ENCODE measurements around the gene ANXA11.

Gene ANXA11

GRCh38 chr10:80176526-80176925 is 28.8 kb downstream of the ANXA11 start:
- Histone ChIP-seq H3K9ac (ENCODE audit: low read depth in 1 of 2, low read length in 2 of 2) (no peak overlapping the region), H3K27me3 (ENCODE audit: control insufficient read depth in 2 of 2, insufficient read depth in 2 of 2, low read length in 2 of 2) (no peaks in the 10 kb centered on the region), H3K36me3 (ENCODE audit: control insufficient read depth in 2 of 2, insufficient read depth in 2 of 2, low read length in 2 of 2) (peaks cover 11 to 21% of the 10 kb centered on the region in 2 donors), H3K27ac (ENCODE audit: low read depth in 2 of 2, low read length in 2 of 2) (no peak overlapping the region), H3K4me3 (ENCODE audit: low read length in 2 of 2) (no peak overlapping the region), H3K9me3 (ENCODE audit: control insufficient read depth in 2 of 2, low read length in 2 of 2) (no peaks in the 10 kb centered on the region), H3K4me1 (ENCODE audit: control insufficient read depth in 2 of 2, insufficient read depth in 2 of 2, low read length in 2 of 2) (peaks cover 13 to 27% of the 10 kb centered on the region in 2 donors)

GRCh38 chr10:80174641-80175395 is 30.5 kb downstream of the ANXA11 start:
- Histone ChIP-seq H3K4me3 (ENCODE audit: low read length in 2 of 2) (no peak overlapping the region), H3K27me3 (ENCODE audit: control insufficient read depth in 2 of 2, insufficient read depth in 2 of 2, low read length in 2 of 2) (no peaks in the 10 kb centered on the region), H3K9ac (ENCODE audit: low read depth in 1 of 2, low read length in 2 of 2) (no peak overlapping the region), H3K27ac (ENCODE audit: low read depth in 2 of 2, low read length in 2 of 2) (no peak overlapping the region), H3K4me1 (ENCODE audit: control insufficient read depth in 2 of 2, insufficient read depth in 2 of 2, low read length in 2 of 2) (peaks cover 26 to 43% of the 10 kb centered on the region in 2 donors), H3K36me3 (ENCODE audit: control insufficient read depth in 2 of 2, insufficient read depth in 2 of 2, low read length in 2 of 2) (peaks cover 19 to 29% of the 10 kb centered on the region in 2 donors), H3K9me3 (ENCODE audit: control insufficient read depth in 2 of 2, low read length in 2 of 2) (no peaks in the 10 kb centered on the region)

- H3K4me1 ChIP-seq (ENCODE audit: control insufficient read depth in 2 of 2, insufficient read depth in 2 of 2, low read length in 2 of 2): peaks cover 26 to 49% of the 10 kb centered on the region in 2 donors
- peak overlapping the region in 1 of 2 donors; percentile 91 for H3K27ac ChIP-seq (ENCODE audit: low read depth in 2 of 2, low read length in 2 of 2)
- no peaks in the 10 kb centered on the region for H3K27me3 ChIP-seq (ENCODE audit: control insufficient read depth in 2 of 2, insufficient read depth in 2 of 2, low read length in 2 of 2)
- H3K4me3 ChIP-seq (ENCODE audit: low read length in 2 of 2): no peak overlapping the region
- H3K36me3 ChIP-seq (ENCODE audit: control insufficient read depth in 2 of 2, insufficient read depth in 2 of 2, low read length in 2 of 2): peaks cover 19 to 29% of the 10 kb centered on the region in 2 donors
- peak overlapping the region in 1 of 2 donors; percentile 72 for H3K9ac ChIP-seq (ENCODE audit: low read depth in 1 of 2, low read length in 2 of 2)
- no peaks in the 10 kb centered on the region for H3K9me3 ChIP-seq (ENCODE audit: control insufficient read depth in 2 of 2, low read length in 2 of 2)
Observed at GRCh38 chr10:80173466-80173865, 31.9 kb downstream of the ANXA11 start.

- H3K27me3 ChIP-seq (ENCODE audit: control insufficient read depth in 2 of 2, insufficient read depth in 2 of 2, low read length in 2 of 2): no peaks in the 10 kb centered on the region
- peak overlapping the region in 1 of 2 donors; percentile 72 for H3K9ac ChIP-seq (ENCODE audit: low read depth in 1 of 2, low read length in 2 of 2)
- no peak overlapping the region for H3K4me3 ChIP-seq (ENCODE audit: low read length in 2 of 2)
- peaks cover 26 to 49% of the 10 kb centered on the region in 2 donors for H3K4me1 ChIP-seq (ENCODE audit: control insufficient read depth in 2 of 2, insufficient read depth in 2 of 2, low read length in 2 of 2)
- H3K36me3 ChIP-seq (ENCODE audit: control insufficient read depth in 2 of 2, insufficient read depth in 2 of 2, low read length in 2 of 2): peaks cover 19 to 29% of the 10 kb centered on the region in 2 donors
- no peaks in the 10 kb centered on the region for H3K9me3 ChIP-seq (ENCODE audit: control insufficient read depth in 2 of 2, low read length in 2 of 2)
- H3K27ac ChIP-seq (ENCODE audit: low read depth in 2 of 2, low read length in 2 of 2): peak overlapping the region; percentile 38 to 91
Observed at GRCh38 chr10:80172896-80173295, 32.4 kb downstream of the ANXA11 start.

- H3K4me3 ChIP-seq (ENCODE audit: low read length in 2 of 2): no peak overlapping the region
- peak overlapping the region; percentile 73 to 91 for H3K27ac ChIP-seq (ENCODE audit: low read depth in 2 of 2, low read length in 2 of 2)
- no peaks in the 10 kb centered on the region for H3K27me3 ChIP-seq (ENCODE audit: control insufficient read depth in 2 of 2, insufficient read depth in 2 of 2, low read length in 2 of 2)
- peaks cover 26 to 46% of the 10 kb centered on the region in 2 donors for H3K4me1 ChIP-seq (ENCODE audit: control insufficient read depth in 2 of 2, insufficient read depth in 2 of 2, low read length in 2 of 2)
- peaks cover 26 to 42% of the 10 kb centered on the region in 2 donors for H3K36me3 ChIP-seq (ENCODE audit: control insufficient read depth in 2 of 2, insufficient read depth in 2 of 2, low read length in 2 of 2)
- peak overlapping the region in 1 of 2 donors; percentile 72 for H3K9ac ChIP-seq (ENCODE audit: low read depth in 1 of 2, low read length in 2 of 2)
- H3K9me3 ChIP-seq (ENCODE audit: control insufficient read depth in 2 of 2, low read length in 2 of 2): no peaks in the 10 kb centered on the region
Observed at GRCh38 chr10:80171248-80171660, 34.1 kb downstream of the ANXA11 start.

GRCh38 chr10:80170641-80171040 is 34.7 kb downstream of the ANXA11 start:
- peaks cover 26 to 49% of the 10 kb centered on the region in 2 donors for H3K4me1 ChIP-seq (ENCODE audit: control insufficient read depth in 2 of 2, insufficient read depth in 2 of 2, low read length in 2 of 2)
- no peak overlapping the region for H3K4me3 ChIP-seq (ENCODE audit: low read length in 2 of 2)
- peak overlapping the region; percentile 26 to 72 for H3K9ac ChIP-seq (ENCODE audit: low read depth in 1 of 2, low read length in 2 of 2)
- no peaks in the 10 kb centered on the region for H3K9me3 ChIP-seq (ENCODE audit: control insufficient read depth in 2 of 2, low read length in 2 of 2)
- peak overlapping the region; percentile 73 to 91 for H3K27ac ChIP-seq (ENCODE audit: low read depth in 2 of 2, low read length in 2 of 2)
- H3K36me3 ChIP-seq (ENCODE audit: control insufficient read depth in 2 of 2, insufficient read depth in 2 of 2, low read length in 2 of 2): peaks cover 31 to 46% of the 10 kb centered on the region in 2 donors
- H3K27me3 ChIP-seq (ENCODE audit: control insufficient read depth in 2 of 2, insufficient read depth in 2 of 2, low read length in 2 of 2): no peaks in the 10 kb centered on the region

GRCh38 chr10:80170026-80170425 is 35.3 kb downstream of the ANXA11 start:
- H3K4me3 ChIP-seq (ENCODE audit: low read length in 2 of 2): no peak overlapping the region

GRCh38 chr10:80168679-80169380 is 36.5 kb downstream of the ANXA11 start:
- Histone ChIP-seq H3K9ac (ENCODE audit: low read depth in 1 of 2, low read length in 2 of 2) (no peak overlapping the region), H3K36me3 (ENCODE audit: control insufficient read depth in 2 of 2, insufficient read depth in 2 of 2, low read length in 2 of 2) (peaks cover 45 to 64% of the 10 kb centered on the region in 2 donors), H3K27me3 (ENCODE audit: control insufficient read depth in 2 of 2, insufficient read depth in 2 of 2, low read length in 2 of 2) (no peaks in the 10 kb centered on the region), H3K9me3 (ENCODE audit: control insufficient read depth in 2 of 2, low read length in 2 of 2) (no peaks in the 10 kb centered on the region), H3K27ac (ENCODE audit: low read depth in 2 of 2, low read length in 2 of 2) (no peak overlapping the region), H3K4me3 (ENCODE audit: low read length in 2 of 2) (no peak overlapping the region), H3K4me1 (ENCODE audit: control insufficient read depth in 2 of 2, insufficient read depth in 2 of 2, low read length in 2 of 2) (peaks cover 31 to 63% of the 10 kb centered on the region in 2 donors)

More at GRCh38 chr10:80170026-80170425, 35.3 kb downstream of the ANXA11 start:
- Histone ChIP-seq H3K27me3 (ENCODE audit: control insufficient read depth in 2 of 2, insufficient read depth in 2 of 2, low read length in 2 of 2) (no peaks in the 10 kb centered on the region), H3K36me3 (ENCODE audit: control insufficient read depth in 2 of 2, insufficient read depth in 2 of 2, low read length in 2 of 2) (peaks cover 35 to 52% of the 10 kb centered on the region in 2 donors), H3K27ac (ENCODE audit: low read depth in 2 of 2, low read length in 2 of 2) (peak overlapping the region; percentile 73 to 91), H3K9ac (ENCODE audit: low read depth in 1 of 2, low read length in 2 of 2) (peak overlapping the region; percentile 26 to 72), H3K4me1 (ENCODE audit: control insufficient read depth in 2 of 2, insufficient read depth in 2 of 2, low read length in 2 of 2) (peaks cover 26 to 53% of the 10 kb centered on the region in 2 donors), H3K9me3 (ENCODE audit: control insufficient read depth in 2 of 2, low read length in 2 of 2) (no peaks in the 10 kb centered on the region)

- Histone ChIP-seq H3K4me3 (ENCODE audit: low read length in 2 of 2) (no peak overlapping the region), H3K4me1 (ENCODE audit: control insufficient read depth in 2 of 2, insufficient read depth in 2 of 2, low read length in 2 of 2) (peaks cover 33 to 63% of the 10 kb centered on the region in 2 donors), H3K27me3 (ENCODE audit: control insufficient read depth in 2 of 2, insufficient read depth in 2 of 2, low read length in 2 of 2) (no peaks in the 10 kb centered on the region), H3K9me3 (ENCODE audit: control insufficient read depth in 2 of 2, low read length in 2 of 2) (no peaks in the 10 kb centered on the region), H3K9ac (ENCODE audit: low read depth in 1 of 2, low read length in 2 of 2) (no peak overlapping the region), H3K36me3 (ENCODE audit: control insufficient read depth in 2 of 2, insufficient read depth in 2 of 2, low read length in 2 of 2) (peaks cover 50 to 68% of the 10 kb centered on the region in 2 donors), H3K27ac (ENCODE audit: low read depth in 2 of 2, low read length in 2 of 2) (no peak overlapping the region)
Observed at GRCh38 chr10:80168162-80168511, 37.2 kb downstream of the ANXA11 start.
